HG02870 (cell line): ENCODE results near the gene EHBP1.
"Not testable (repeated sequence)": the region's sequence is repeated elsewhere in the genome, so short reads cannot be mapped to it uniquely, and the experiment has no call there.

Source experiments
- ATAC-seq: cut with Tn5 transposase; IDR thresholded peaks from one replicate; pipeline ENCODE4 v1.9.1; 2021; ENCODE audit warnings: mild to moderate bottlenecking, moderate library complexity; ENCODE audit not compliant: unreplicated experiment

EHBP1 gene

GRCh38 chr2:62704654-62705006, 883 bp upstream of the EHBP1 start:
- ATAC-seq: no peak

GRCh38 chr2:62705859-62706720, 577 bp downstream of the EHBP1 start:
- no peak for ATAC-seq

GRCh38 chr2:62706721-62707521, 1.4 kb downstream of the EHBP1 start:
- no peak for ATAC-seq

GRCh38 chr2:62708751-62709150, 3.2 kb downstream of the EHBP1 start:
- no peak for ATAC-seq

GRCh38 chr2:62711832-62712494, 6.5 kb downstream of the EHBP1 start:
- no peak for ATAC-seq

GRCh38 chr2:62713196-62713595, 7.7 kb downstream of the EHBP1 start:
- ATAC-seq: not testable (repeated sequence)

GRCh38 chr2:62713837-62714236, 8.3 kb downstream of the EHBP1 start:
- no peak for ATAC-seq

GRCh38 chr2:62716768-62717167, 11.3 kb downstream of the EHBP1 start:
- ATAC-seq: no peak

- ATAC-seq: no peak
These were observed 12.1 kb downstream of the EHBP1 start for GRCh38 chr2:62717503-62718081.

- ATAC-seq: no peak
These were observed 12.8 kb downstream of the EHBP1 start for GRCh38 chr2:62718225-62718822.

GRCh38 chr2:62719757-62720156, 14.2 kb downstream of the EHBP1 start:
- no peak for ATAC-seq

- ATAC-seq: no peak
These were observed 17.2 kb downstream of the EHBP1 start for GRCh38 chr2:62722679-62723078.

- no peak for ATAC-seq
These were observed 17.7 kb downstream of the EHBP1 start for GRCh38 chr2:62723253-62723652.

GRCh38 chr2:62724106-62724505, 18.6 kb downstream of the EHBP1 start:
- no peak for ATAC-seq

GRCh38 chr2:62724886-62725711, 19.6 kb downstream of the EHBP1 start:
- no peak for ATAC-seq

- no peak for ATAC-seq
These were observed 20.2 kb downstream of the EHBP1 start for GRCh38 chr2:62725712-62726055.

GRCh38 chr2:62727259-62727867, 21.9 kb downstream of the EHBP1 start:
- ATAC-seq: no peak

GRCh38 chr2:62727876-62728566, 22.5 kb downstream of the EHBP1 start:
- ATAC-seq: no peak

- no peak for ATAC-seq
These were observed 25.8 kb downstream of the EHBP1 start for GRCh38 chr2:62731275-62731674.
